ENCODE data around the gene PLEKHM1.
"Not testable (repeated sequence)": the region's sequence is repeated elsewhere in the genome, so short reads cannot be mapped to it uniquely, and the experiment has no call there.

Gene PLEKHM1

GRCh38 chr17:45497449-45497848 is 6.9 kb upstream of the PLEKHM1 start:
- H2BK5ac ChIP-seq (ENCODE audit: low read depth, low read length, poor library complexity, severe bottlenecking); H3K27me3 ChIP-seq (ENCODE audit: control insufficient read depth in 1 of 2, insufficient read depth in 1 of 2, low read length in 2 of 2); H2AK5ac ChIP-seq (ENCODE audit: low read length, severe bottlenecking); DNase-seq; H3K4me3 ChIP-seq (ENCODE audit: insufficient read depth in 1 of 2, low read depth in 1 of 2, low read length in 2 of 2); H3K4ac ChIP-seq (ENCODE audit: low read depth in 1 of 2, low read length in 2 of 2); H3K18ac ChIP-seq (ENCODE audit: low read depth in 1 of 2, low read length in 2 of 2); H2BK120ac ChIP-seq (ENCODE audit: low read depth, low read length); H4K91ac ChIP-seq (ENCODE audit: low read length); H4K8ac ChIP-seq (ENCODE audit: low read length); H3K4me2 ChIP-seq (ENCODE audit: low read length, poor library complexity, severe bottlenecking); H2AFZ ChIP-seq (ENCODE audit: low read depth, low read length); H3K36me3 ChIP-seq (ENCODE audit: control insufficient read depth in 1 of 2, insufficient read depth in 2 of 2, low read depth in 1 of 2, low read length in 2 of 2); H2BK12ac ChIP-seq (ENCODE audit: low read length in 2 of 2); H3K14ac ChIP-seq (ENCODE audit: low read length in 2 of 2); H3K23ac ChIP-seq (ENCODE audit: low read length in 2 of 2); H3K9ac ChIP-seq (ENCODE audit: low read length); H3K79me1 ChIP-seq (replicated peaks; ENCODE audit: low read length, poor library complexity, severe bottlenecking); H3K27ac ChIP-seq (ENCODE audit: low read length, poor library complexity, severe bottlenecking); H2BK15ac ChIP-seq (ENCODE audit: low read depth, poor library complexity, severe bottlenecking); H3K4me1 ChIP-seq (ENCODE audit: control insufficient read depth, insufficient read depth, low read depth, low read length); H3K9me3 ChIP-seq (ENCODE audit: control insufficient read depth, low read length): not testable (repeated sequence)
- 100% methylated on average over 1 of the region's 8 CpGs for WGBS

DNA sequence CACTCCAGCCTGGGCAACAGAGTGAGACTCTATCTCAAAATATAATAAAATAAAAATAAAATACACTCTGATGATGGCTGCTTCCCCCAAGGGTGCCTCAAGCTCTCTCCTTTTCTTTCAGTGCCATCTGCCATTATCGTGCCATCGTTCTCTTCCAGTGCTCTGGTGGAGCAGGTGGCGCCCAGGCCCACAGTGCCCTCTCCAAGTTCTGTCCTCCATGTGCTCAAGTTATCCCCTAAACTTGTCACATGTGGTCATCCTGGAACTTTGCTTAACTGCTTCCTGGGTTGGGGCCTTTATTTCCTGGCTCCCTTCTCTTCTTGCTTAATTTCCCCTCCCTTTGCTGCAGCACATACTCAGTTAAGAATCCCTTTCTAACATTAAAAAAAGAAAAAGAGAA is 6.0 kb upstream of the PLEKHM1 start:
- not testable (repeated sequence) for DNase-seq; H2BK5ac ChIP-seq (ENCODE audit: low read depth, low read length, poor library complexity, severe bottlenecking); H3K36me3 ChIP-seq (ENCODE audit: control insufficient read depth in 1 of 2, insufficient read depth in 2 of 2, low read depth in 1 of 2, low read length in 2 of 2); H3K27ac ChIP-seq (ENCODE audit: low read length, poor library complexity, severe bottlenecking); H3K4me1 ChIP-seq (ENCODE audit: control insufficient read depth, insufficient read depth, low read depth, low read length); H3K9me3 ChIP-seq (ENCODE audit: control insufficient read depth, low read length); H2BK120ac ChIP-seq (ENCODE audit: low read depth, low read length); H2AFZ ChIP-seq (ENCODE audit: low read depth, low read length); H3K18ac ChIP-seq (ENCODE audit: low read depth in 1 of 2, low read length in 2 of 2); H4K8ac ChIP-seq (ENCODE audit: low read length); H3K23ac ChIP-seq (ENCODE audit: low read length in 2 of 2); H2BK15ac ChIP-seq (ENCODE audit: low read depth, poor library complexity, severe bottlenecking); H3K9ac ChIP-seq (ENCODE audit: low read length); H3K14ac ChIP-seq (ENCODE audit: low read length in 2 of 2); H2AK5ac ChIP-seq (ENCODE audit: low read length, severe bottlenecking); H3K4me2 ChIP-seq (ENCODE audit: low read length, poor library complexity, severe bottlenecking); H3K27me3 ChIP-seq (ENCODE audit: control insufficient read depth in 1 of 2, insufficient read depth in 1 of 2, low read length in 2 of 2); H3K4me3 ChIP-seq (ENCODE audit: insufficient read depth in 1 of 2, low read depth in 1 of 2, low read length in 2 of 2); H4K91ac ChIP-seq (ENCODE audit: low read length); H2BK12ac ChIP-seq (ENCODE audit: low read length in 2 of 2); H3K79me1 ChIP-seq (replicated peaks; ENCODE audit: low read length, poor library complexity, severe bottlenecking); H3K4ac ChIP-seq (ENCODE audit: low read depth in 1 of 2, low read length in 2 of 2)
- WGBS, result 95% methylated on average over 2 of the region's 3 CpGs

- not testable (repeated sequence) for H2AK5ac ChIP-seq (ENCODE audit: low read length, severe bottlenecking); H3K27ac ChIP-seq (ENCODE audit: low read length, poor library complexity, severe bottlenecking); H3K4ac ChIP-seq (ENCODE audit: low read depth in 1 of 2, low read length in 2 of 2); DNase-seq; H3K9me3 ChIP-seq (ENCODE audit: control insufficient read depth, low read length); H2AFZ ChIP-seq (ENCODE audit: low read depth, low read length); H2BK15ac ChIP-seq (ENCODE audit: low read depth, poor library complexity, severe bottlenecking); H3K4me3 ChIP-seq (ENCODE audit: insufficient read depth in 1 of 2, low read depth in 1 of 2, low read length in 2 of 2); H3K36me3 ChIP-seq (ENCODE audit: control insufficient read depth in 1 of 2, insufficient read depth in 2 of 2, low read depth in 1 of 2, low read length in 2 of 2); H3K4me2 ChIP-seq (ENCODE audit: low read length, poor library complexity, severe bottlenecking); H3K79me1 ChIP-seq (replicated peaks; ENCODE audit: low read length, poor library complexity, severe bottlenecking); H2BK12ac ChIP-seq (ENCODE audit: low read length in 2 of 2); H3K27me3 ChIP-seq (ENCODE audit: control insufficient read depth in 1 of 2, insufficient read depth in 1 of 2, low read length in 2 of 2); H4K8ac ChIP-seq (ENCODE audit: low read length); H3K4me1 ChIP-seq (ENCODE audit: control insufficient read depth, insufficient read depth, low read depth, low read length); H3K23ac ChIP-seq (ENCODE audit: low read length in 2 of 2); H4K91ac ChIP-seq (ENCODE audit: low read length); H3K14ac ChIP-seq (ENCODE audit: low read length in 2 of 2); H3K18ac ChIP-seq (ENCODE audit: low read depth in 1 of 2, low read length in 2 of 2); H2BK120ac ChIP-seq (ENCODE audit: low read depth, low read length); H3K9ac ChIP-seq (ENCODE audit: low read length); H2BK5ac ChIP-seq (ENCODE audit: low read depth, low read length, poor library complexity, severe bottlenecking)
- whole genome bisulfite sequencing, result 93% methylated on average over 3 of the region's 5 CpGs
Observed at GRCh38 chr17:45494556-45494955, 4.0 kb upstream of the PLEKHM1 start.

- not testable (repeated sequence) for H2BK12ac ChIP-seq (ENCODE audit: low read length in 2 of 2); H3K14ac ChIP-seq (ENCODE audit: low read length in 2 of 2); H3K9me3 ChIP-seq (ENCODE audit: control insufficient read depth, low read length); H3K27me3 ChIP-seq (ENCODE audit: control insufficient read depth in 1 of 2, insufficient read depth in 1 of 2, low read length in 2 of 2); H2AK5ac ChIP-seq (ENCODE audit: low read length, severe bottlenecking); H4K91ac ChIP-seq (ENCODE audit: low read length); H3K79me1 ChIP-seq (replicated peaks; ENCODE audit: low read length, poor library complexity, severe bottlenecking); DNase-seq; H3K36me3 ChIP-seq (ENCODE audit: control insufficient read depth in 1 of 2, insufficient read depth in 2 of 2, low read depth in 1 of 2, low read length in 2 of 2); H2BK15ac ChIP-seq (ENCODE audit: low read depth, poor library complexity, severe bottlenecking); H3K9ac ChIP-seq (ENCODE audit: low read length); H3K27ac ChIP-seq (ENCODE audit: low read length, poor library complexity, severe bottlenecking); H3K4me2 ChIP-seq (ENCODE audit: low read length, poor library complexity, severe bottlenecking); H2BK5ac ChIP-seq (ENCODE audit: low read depth, low read length, poor library complexity, severe bottlenecking); H3K4ac ChIP-seq (ENCODE audit: low read depth in 1 of 2, low read length in 2 of 2); H2BK120ac ChIP-seq (ENCODE audit: low read depth, low read length); H3K18ac ChIP-seq (ENCODE audit: low read depth in 1 of 2, low read length in 2 of 2); H3K23ac ChIP-seq (ENCODE audit: low read length in 2 of 2); H3K4me3 ChIP-seq (ENCODE audit: insufficient read depth in 1 of 2, low read depth in 1 of 2, low read length in 2 of 2); H4K8ac ChIP-seq (ENCODE audit: low read length); H2AFZ ChIP-seq (ENCODE audit: low read depth, low read length); H3K4me1 ChIP-seq (ENCODE audit: control insufficient read depth, insufficient read depth, low read depth, low read length)
- 94% methylated on average over 3 of the region's 4 CpGs for WGBS
Observed at GRCh38 chr17:45492156-45492555, 1.6 kb upstream of the PLEKHM1 start.

Measured in mesenchymal stem cell (in vitro differentiated cells and primary cell).